T-cell (primary cell): ENCODE measurements around the gene UBAC2. TPM values are rescaled to one million over a fixed set of nuclear protein-coding genes. Genes with fewer than 3 reads are reported as not detected.
A peak's percentile ranks its signal among the peaks of the same experiment; 100 is the strongest.

Experiments
- ATAC-seq, 4 experiments: fragments of 200-7000 bp in 3 of 4; fragments of 150-1000 bp in 1 of 4; cut with Tn5 transposase; replicated peaks in 1 of 4; 1 replicate in 3 of 4; 2 replicates in 1 of 4; pipeline ENCODE4 v1.10.0; 2021; ENCODE audit warnings: moderate library complexity in 3 of 4, mild to moderate bottlenecking in 2 of 4, moderate number of reproducible peaks in 1 of 4
- CTCF ChIA-PET, 2 donors: fragments of 300-600 bp; sonication (Branson Sonifier 250); formaldehyde crosslinking; loops; one replicate each; lab custom pipeline; 2022; ENCODE audit warnings: antibody characterized with exemption in 2 of 2; lab: Charles Lee
- POLR2A ChIA-PET, 2 donors: fragments of 300-600 bp; sonication (Branson Sonifier 250); formaldehyde crosslinking; loops; one replicate each; lab custom pipeline; 2022; ENCODE audit warnings: antibody characterized with exemption in 2 of 2; lab: Charles Lee
- DNase-seq, 35 experiments: peaks; one replicate each; pipeline versions ENCODE4 v3.0.0 to v3.0.0-alpha.2; 2013 to 2023
- H3K27ac ChIP-seq: one replicate; pipeline ENCODE4 v1.5.1; 2013; ENCODE audit warnings: low read length
- H3K27me3 ChIP-seq, 2 experiments: replicated peaks in 1 of 2; 1 replicate in 1 of 2; 2 replicates in 1 of 2; pipeline versions ENCODE4 v1.6.1 to v1.7.0; 2013; ENCODE audit warnings: low read length in 1 of 2, mixed read lengths in 1 of 2; ENCODE audit not compliant: control insufficient read depth in 2 of 2, insufficient read depth in 2 of 2; ENCODE audit errors: extremely low read depth in 1 of 2
- H3K36me3 ChIP-seq, 2 donors: 1 replicate in 1 of 2; 2 replicates in 1 of 2; pipeline versions ENCODE4 v1.6.1 to v1.7.0; 2013; ENCODE audit warnings: low read length in 1 of 2; ENCODE audit not compliant: control insufficient read depth in 2 of 2, insufficient read depth in 1 of 2; ENCODE audit errors: extremely low read depth in 1 of 2
- H3K4me1 ChIP-seq, 2 experiments: 1 replicate in 1 of 2; 2 replicates in 1 of 2; pipeline versions ENCODE4 v1.6.1 to v1.7.0; 2013; ENCODE audit warnings: low read length in 2 of 2, mixed read lengths in 1 of 2; ENCODE audit not compliant: insufficient read depth in 2 of 2, control insufficient read depth in 1 of 2; ENCODE audit errors: extremely low read depth in 1 of 2
- H3K4me3 ChIP-seq, 2 donors: 1 replicate in 1 of 2; 2 replicates in 1 of 2; pipeline versions ENCODE4 v1.5.1 to v1.7.0; 2013; ENCODE audit warnings: mild to moderate bottlenecking in 2 of 2, low read length in 1 of 2, moderate library complexity in 1 of 2; ENCODE audit not compliant: control insufficient read depth in 1 of 2; ENCODE audit errors: extremely low read depth in 1 of 2
- H3K9me3 ChIP-seq: 2 replicates; pipeline ENCODE4 v1.7.0; 2013
- H3K27ac Mint-ChIP-seq, 2 donors: one replicate each; pipeline ENCODE4 v1.8.0; 2020 to 2021; ENCODE audit warnings: mild to moderate bottlenecking in 2 of 2, mixed read lengths in 2 of 2
- H3K27me3 Mint-ChIP-seq, 2 donors: one replicate each; pipeline ENCODE4 v1.8.0; 2021 to 2022; ENCODE audit warnings: mixed read lengths in 2 of 2
- H3K36me3 Mint-ChIP-seq: one replicate; pipeline ENCODE4 v1.8.0; 2021; ENCODE audit warnings: mixed read lengths
- H3K4me1 Mint-ChIP-seq, 3 donors: one replicate each; pipeline ENCODE4 v1.8.0; 2020 to 2022; ENCODE audit warnings: mixed read lengths in 3 of 3, mild to moderate bottlenecking in 1 of 3
- H3K4me3 Mint-ChIP-seq, 3 donors: one replicate each; pipeline ENCODE4 v1.8.0; 2020 to 2022; ENCODE audit warnings: mild to moderate bottlenecking in 3 of 3, mixed read lengths in 3 of 3, moderate library complexity in 3 of 3
- H3K9me3 Mint-ChIP-seq, 3 donors: one replicate each; pipeline ENCODE4 v1.8.0; 2020 to 2022; ENCODE audit warnings: mixed read lengths in 3 of 3
- WGBS: methylation state at CpG from one replicate; pipeline ENCODE4 v1.1.5; 2013; ENCODE audit warnings: missing lambda C conversion rate; ENCODE audit not compliant: insufficient coverage; 5-methylcytosine and 5-hydroxymethylcytosine counted together
- total RNA-seq, 35 experiments: library from RNA in 6 of 35; stranded (reverse) in 6 of 35; fragments of 120-200 nt in 1 of 35; gene quantifications; one replicate each; pipeline versions ENCODE4 v1.2.1 to v1.2.4 and lab custom pipeline; 2013 to 2026

Gene UBAC2
- total RNA-seq, 5 donors from 2014 or later (not counting 1 experiment from before 2014, with no cell fraction given): 83.3 to 99.3 (median 84.9) TPM

DNA sequence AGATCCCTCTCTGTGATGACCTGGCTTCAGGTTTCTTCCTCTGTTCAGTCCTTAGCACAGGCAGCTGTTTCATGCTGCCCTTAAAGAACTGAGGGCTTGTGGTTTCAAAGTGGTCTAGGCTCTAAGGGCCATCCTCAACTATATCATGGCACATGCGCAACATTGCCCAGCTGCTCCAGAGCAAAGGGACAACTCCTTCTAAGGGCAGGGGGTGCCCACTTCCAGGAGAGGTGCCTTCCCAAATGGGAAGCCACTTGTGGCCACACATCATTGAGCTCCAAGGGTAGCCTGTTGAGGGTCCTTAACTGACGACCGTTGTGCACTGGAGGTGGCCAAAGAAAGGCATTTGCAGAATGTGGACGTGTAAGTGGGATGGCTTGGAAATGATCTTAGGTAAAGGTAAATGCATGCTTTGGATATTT lies 99.3 kb downstream of the UBAC2 start:
- ChIA-PET POLR2A (interaction anchor here in 1 of 2 donors (0.6 to 3.3 kb wide), 7 partner anchors 15 to 82 kb away, joined by 3 to 19 read pairs (median 5); no protein-coding TSS in a partner anchor), CTCF (interaction anchor here (1.2 to 1.6 kb wide), 6 partner anchors 17 to 34 kb away, joined by 3 to 7 read pairs (median 4); no protein-coding TSS in a partner anchor)
- Mint-ChIP-seq H3K4me3 (peak overlapping the region; percentile 64 to 73 (median 67)), H3K9me3 (no peaks in the 10 kb centered on the region), H3K4me1 (peaks cover 85 to 90% (median 90%) of the 10 kb centered on the region in 3 donors), H3K27ac (peak overlapping the region; percentile 90 to 96), H3K36me3 (peaks cover 64% of the 10 kb centered on the region), H3K27me3 (no peaks in the 10 kb centered on the region)
- DNase-seq (no peak), ATAC-seq (no peak)
- H3K4me1 ChIP-seq: peaks cover 46 to 72% of the 10 kb centered on the region in 2 experiments
- peak overlapping the region in 1 of 2 donors; percentile 3 for H3K4me3 ChIP-seq
- peaks cover 0 to 37% of the 10 kb centered on the region in 2 donors for H3K36me3 ChIP-seq
- no peaks in the 10 kb centered on the region for H3K27me3 ChIP-seq
- H3K27ac ChIP-seq: peak overlapping the region; percentile 80
- WGBS: 67% methylated on average over 4 of the region's 4 CpGs
- H3K9me3 ChIP-seq: no peaks in the 10 kb centered on the region

DNA sequence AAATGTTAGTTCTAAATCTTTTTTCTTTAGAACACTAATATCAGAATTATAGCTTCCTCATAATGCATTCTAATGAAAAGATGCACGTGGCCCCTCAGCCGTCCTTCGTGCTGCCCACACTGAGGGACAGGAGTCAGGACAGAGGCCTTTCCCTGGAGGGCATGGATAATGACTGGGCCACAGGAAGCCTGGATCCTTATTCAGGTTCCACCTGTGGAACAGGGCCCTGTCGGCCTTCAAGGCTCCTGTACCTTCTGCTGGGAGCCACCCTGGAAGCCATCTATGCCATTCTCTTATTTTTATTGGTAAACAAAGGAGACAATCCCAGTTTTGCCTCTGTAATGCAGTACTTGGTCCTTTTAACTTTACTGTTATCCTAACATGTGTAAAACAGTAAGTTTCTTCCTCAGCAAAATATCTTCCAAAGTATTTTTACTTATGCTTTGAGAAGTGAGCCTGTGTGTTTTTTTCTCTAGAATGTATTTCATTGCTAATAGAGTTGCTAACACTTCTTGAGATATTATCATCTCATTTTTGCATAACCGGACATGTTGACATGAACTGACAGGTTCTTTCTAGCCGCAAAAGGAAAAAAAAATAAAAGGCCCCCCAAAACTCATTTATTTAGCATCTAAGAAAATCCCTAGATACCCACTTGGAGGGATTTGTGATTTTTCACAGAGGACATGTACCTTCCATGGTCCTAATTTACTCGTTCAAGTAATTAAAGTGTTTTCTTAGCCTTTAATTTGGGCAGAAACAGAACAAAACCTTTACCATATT lies 100.6 kb downstream of the UBAC2 start:
- Histone ChIP-seq H3K27me3 (no peaks in the 10 kb centered on the region), H3K4me3 (peak overlapping the region; percentile 3 to 68), H3K9me3 (no peaks in the 10 kb centered on the region), H3K36me3 (peaks cover 0 to 28% of the 10 kb centered on the region in 2 donors), H3K4me1 (peaks cover 35 to 61% of the 10 kb centered on the region in 2 experiments), H3K27ac (peak overlapping the region; percentile 80)
- H3K4me3 Mint-ChIP-seq: peak overlapping the region; percentile 71 to 99 (median 94)
- 67% methylated on average over 3 of the region's 7 CpGs for WGBS
- POLR2A ChIA-PET: interaction anchor here (0.8 to 3.3 kb wide), 11 partner anchors 8 to 133 kb away, joined by 3 to 19 read pairs (median 5); no protein-coding TSS in a partner anchor
- DNase-seq: no peak
- H3K9me3 Mint-ChIP-seq: no peaks in the 10 kb centered on the region
- H3K4me1 Mint-ChIP-seq: peaks cover 77 to 88% (median 85%) of the 10 kb centered on the region in 3 donors
- CTCF ChIA-PET: interaction anchor here (0.6 to 2.0 kb wide), 7 partner anchors 17 to 35 kb away, joined by 3 to 13 read pairs (median 7); no protein-coding TSS in a partner anchor
- no peaks in the 10 kb centered on the region for H3K27me3 Mint-ChIP-seq
- no peak for ATAC-seq
- peaks cover 59% of the 10 kb centered on the region for H3K36me3 Mint-ChIP-seq
- H3K27ac Mint-ChIP-seq: peak overlapping the region; percentile 79 to 89

DNA sequence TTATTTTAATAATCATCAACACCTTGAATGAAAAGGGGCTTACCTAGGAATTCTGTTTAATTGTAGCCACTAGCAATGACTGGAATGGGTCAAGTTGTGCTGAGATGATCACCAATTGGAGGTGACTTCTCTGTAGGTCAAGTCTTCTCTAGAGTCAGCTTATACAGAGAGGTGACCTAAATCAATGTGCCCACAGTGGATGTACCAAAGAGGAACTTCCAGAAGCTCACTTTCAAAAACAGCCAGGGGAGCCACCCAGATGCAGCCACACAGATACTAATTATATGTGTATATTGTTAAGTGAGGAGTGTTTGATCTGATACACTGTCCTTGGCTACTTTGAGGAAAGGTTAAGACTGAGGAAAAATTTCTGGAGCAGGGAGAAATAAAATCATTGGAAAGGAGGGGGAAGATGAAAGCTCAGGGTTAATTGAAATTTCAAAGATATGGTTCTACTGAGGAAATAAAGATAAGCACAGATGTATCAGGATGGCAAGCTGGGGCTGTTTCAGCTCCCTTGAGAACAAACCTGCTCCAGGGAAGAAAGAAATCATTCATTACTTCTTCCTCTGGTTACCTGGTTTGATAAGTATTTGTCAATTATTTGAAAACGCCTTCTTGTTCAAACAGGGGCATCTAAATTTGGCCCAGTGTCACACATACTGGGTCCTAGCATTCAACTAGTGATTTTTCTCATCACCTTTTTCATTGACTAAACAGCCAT lies 101.4 kb downstream of the UBAC2 start:
- no peak for ATAC-seq
- no CpG with 5 or more reads among the region's 1 CpG for WGBS
- Mint-ChIP-seq H3K4me3 (peak overlapping the region; percentile 94 to 99 (median 96)), H3K4me1 (peaks cover 71 to 88% (median 81%) of the 10 kb centered on the region in 3 donors), H3K36me3 (peaks cover 59% of the 10 kb centered on the region), H3K27me3 (no peaks in the 10 kb centered on the region), H3K9me3 (no peaks in the 10 kb centered on the region), H3K27ac (peak overlapping the region; percentile 96 to 98)
- peak overlapping the region; percentile 80 for H3K27ac ChIP-seq
- no peaks in the 10 kb centered on the region for H3K27me3 ChIP-seq
- POLR2A ChIA-PET: interaction anchor here (0.8 to 3.3 kb wide), 13 partner anchors 9 to 132 kb away, joined by 3 to 19 read pairs (median 4); no protein-coding TSS in a partner anchor
- CTCF ChIA-PET: interaction anchor here (0.9 to 2.0 kb wide), 5 partner anchors 15 to 36 kb away, joined by 4 to 13 read pairs (median 7); no protein-coding TSS in a partner anchor
- no peak for DNase-seq
- peaks cover 35 to 58% of the 10 kb centered on the region in 2 experiments for H3K4me1 ChIP-seq
- H3K36me3 ChIP-seq: peaks cover 0 to 29% of the 10 kb centered on the region in 2 donors
- peak overlapping the region; percentile 3 to 68 for H3K4me3 ChIP-seq
- H3K9me3 ChIP-seq: no peaks in the 10 kb centered on the region

DNA sequence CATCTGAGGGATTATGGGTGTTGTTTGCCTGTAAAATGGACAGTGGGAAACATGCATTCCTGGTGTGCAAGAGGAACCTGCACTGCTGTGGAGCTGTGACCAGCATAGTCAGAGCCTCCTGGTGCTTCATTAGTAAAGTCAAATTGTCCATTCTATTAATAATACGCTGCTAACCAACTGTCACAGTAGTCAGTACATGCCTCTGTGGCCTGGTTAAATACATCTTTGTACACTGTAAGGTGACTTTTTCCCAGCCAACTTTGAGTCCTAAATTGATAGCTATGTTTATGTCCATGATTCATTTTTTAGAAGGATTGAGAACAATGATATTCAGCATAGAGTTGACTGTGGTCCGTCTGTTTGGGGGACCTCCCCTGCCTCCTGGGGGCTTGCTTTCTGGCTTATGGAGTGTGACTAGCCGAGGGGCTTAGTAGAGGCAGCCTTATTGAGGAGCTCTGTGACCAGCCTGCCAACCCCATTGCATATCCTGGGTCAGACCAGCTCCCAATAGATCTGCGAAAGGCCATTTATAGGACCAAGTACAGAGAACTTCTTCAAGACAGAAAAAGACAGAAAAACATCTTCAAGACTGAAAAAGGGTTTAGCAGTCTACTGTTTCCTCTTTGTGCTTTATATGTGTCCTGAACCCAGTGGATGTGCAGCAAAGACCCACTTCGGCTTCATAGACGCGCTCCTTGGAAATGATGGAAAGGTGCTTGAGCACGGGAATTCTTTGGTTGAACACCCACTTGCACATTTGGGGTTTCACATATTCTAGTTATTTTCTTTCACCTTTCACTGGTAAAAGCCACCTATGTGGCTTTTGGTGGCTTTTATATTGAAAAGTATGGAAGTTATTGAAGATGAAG lies 102.2 kb downstream of the UBAC2 start:
- Histone ChIP-seq H3K4me1 (peaks cover 38 to 52% of the 10 kb centered on the region in 2 experiments), H3K27ac (peak overlapping the region; percentile 80), H3K4me3 (peak overlapping the region in 1 of 2 donors; percentile 68), H3K9me3 (no peaks in the 10 kb centered on the region), H3K27me3 (no peaks in the 10 kb centered on the region), H3K36me3 (peaks cover 0 to 29% of the 10 kb centered on the region in 2 donors)
- 57% methylated on average over 2 of the region's 8 CpGs for WGBS
- Mint-ChIP-seq H3K27ac (peak overlapping the region; percentile 96 to 98), H3K27me3 (no peaks in the 10 kb centered on the region), H3K36me3 (peaks cover 53% of the 10 kb centered on the region), H3K4me1 (peaks cover 70 to 88% (median 80%) of the 10 kb centered on the region in 3 donors), H3K9me3 (no peaks in the 10 kb centered on the region), H3K4me3 (peak overlapping the region; percentile 94 to 99 (median 96))
- ChIA-PET CTCF (interaction anchor here (0.9 to 2.1 kb wide), 12 partner anchors 10 to 133 kb away, joined by 3 to 13 read pairs (median 4); no protein-coding TSS in a partner anchor), POLR2A (interaction anchor here (0.7 to 4.7 kb wide), 15 partner anchors 10 to 111 kb away, joined by 3 to 40 read pairs (median 7); no protein-coding TSS in a partner anchor)
- DNase-seq: no peak
- ATAC-seq: no peak

DNA sequence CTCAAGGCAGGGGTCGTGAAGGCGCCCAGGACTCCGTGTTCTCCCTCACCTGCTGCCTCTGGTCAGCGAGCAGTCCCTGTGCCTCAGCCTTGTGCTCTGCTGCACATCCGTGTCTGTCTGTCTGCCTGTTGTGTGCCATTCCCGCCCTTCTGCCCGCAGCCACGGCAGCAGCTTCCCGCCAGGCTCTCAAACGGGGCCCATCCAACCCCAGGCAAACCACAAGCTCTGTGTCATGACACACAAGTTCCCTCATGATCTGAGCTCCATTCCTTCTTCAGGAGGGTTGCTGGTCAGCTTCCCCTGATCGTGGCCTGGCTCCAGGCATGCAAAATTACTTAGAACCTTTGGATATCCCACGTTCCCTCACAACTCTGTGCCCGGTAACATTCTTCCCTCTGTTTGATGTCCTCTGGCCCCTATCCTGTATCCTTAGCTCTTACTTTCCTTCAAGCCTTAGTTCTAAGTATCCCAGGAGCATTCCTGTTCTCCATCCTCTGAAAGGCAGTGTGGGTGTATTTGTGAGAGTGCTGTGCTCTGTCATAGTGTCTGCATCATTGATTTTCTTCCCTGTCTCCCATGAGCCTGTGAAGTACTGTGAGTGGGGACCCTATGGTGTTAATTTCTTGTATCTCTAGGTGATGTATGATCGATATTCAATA lies 103.3 kb downstream of the UBAC2 start:
- WGBS: 40% methylated on average over 13 of the region's 14 CpGs
- ChIA-PET POLR2A (interaction anchor here (0.5 to 4.7 kb wide), 16 partner anchors 9 to 116 kb away, joined by 3 to 40 read pairs (median 6); no protein-coding TSS in a partner anchor), CTCF (interaction anchor here (0.6 to 4.2 kb wide), 13 partner anchors 11 to 461 kb away, joined by 3 to 32 read pairs (median 4); no protein-coding TSS in a partner anchor)
- H3K36me3 ChIP-seq: peaks cover 0 to 35% of the 10 kb centered on the region in 2 donors
- no peaks in the 10 kb centered on the region for H3K27me3 Mint-ChIP-seq
- no peaks in the 10 kb centered on the region for H3K27me3 ChIP-seq
- no peaks in the 10 kb centered on the region for H3K9me3 Mint-ChIP-seq
- peaks cover 54% of the 10 kb centered on the region for H3K36me3 Mint-ChIP-seq
- H3K4me1 Mint-ChIP-seq: peaks cover 72 to 88% (median 81%) of the 10 kb centered on the region in 3 donors
- H3K9me3 ChIP-seq: no peaks in the 10 kb centered on the region
- H3K27ac ChIP-seq: peak overlapping the region; percentile 80
- peak overlapping the region; percentile 94 to 99 (median 96) for H3K4me3 Mint-ChIP-seq
- DNase-seq (peak in 27 of 35 experiments; percentile 18 to 59 (median 43)), ATAC-seq (peak; percentile 16 to 28 (median 22))
- H3K4me1 ChIP-seq: peaks cover 45 to 52% of the 10 kb centered on the region in 2 experiments
- peak overlapping the region; percentile 96 to 98 for H3K27ac Mint-ChIP-seq
- H3K4me3 ChIP-seq: peak overlapping the region; percentile 39 to 68
